ENCODE results near the gene WDR45. TPM values are rescaled to one million over a fixed set of nuclear protein-coding genes. Genes with fewer than 3 reads are reported as not detected.

Gene WDR45
- total and polyA plus RNA-seq, 2 donors, result 36.3 to 77.5 TPM

DNA sequence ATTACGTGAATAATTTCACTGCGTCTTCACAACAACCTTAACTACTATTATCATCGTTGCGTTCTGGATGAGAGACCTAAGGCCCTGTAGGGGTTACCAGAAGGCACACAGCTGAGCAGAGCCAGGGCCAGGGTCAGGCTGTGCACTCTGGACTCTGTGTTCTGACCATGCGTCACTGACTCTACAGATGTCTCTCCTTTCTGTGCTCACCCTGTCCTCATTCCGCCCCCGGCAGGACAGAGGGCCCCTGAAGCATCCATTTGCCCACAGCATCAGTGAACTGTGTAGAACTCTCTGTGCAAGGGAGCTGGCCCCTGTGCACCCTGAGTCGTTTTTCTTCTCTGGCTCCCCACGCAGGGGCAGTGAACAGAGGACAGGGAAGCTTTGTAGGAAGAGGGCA lies 22.5 kb upstream of the WDR45 start:
- no peaks in the 10 kb centered on the region for H3K36me3 ChIP-seq (ENCODE audit: insufficient read depth)

DNA sequence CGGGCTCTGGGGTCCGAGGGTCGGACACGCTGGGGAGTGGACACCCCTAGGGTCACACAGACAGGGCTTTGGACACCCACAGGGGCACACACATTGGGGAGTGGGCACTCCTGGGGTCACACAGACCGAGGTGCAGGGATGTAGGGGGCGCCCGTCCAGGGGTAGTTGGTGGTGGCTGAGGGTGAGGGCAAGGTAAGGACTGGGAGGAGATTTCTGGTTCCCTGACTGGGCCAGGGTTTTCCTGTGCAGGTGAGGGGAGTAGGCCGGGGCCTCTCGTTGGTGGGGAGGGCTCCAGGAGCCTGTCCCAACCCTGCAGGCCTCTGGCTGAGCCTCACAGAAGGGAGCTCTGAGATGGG lies 21.9 kb upstream of the WDR45 start:
- whole genome bisulfite sequencing, result 11% methylated on average over 9 of the region's 9 CpGs

More for the DNA sequence above, 22.5 kb upstream of the WDR45 start:
- H3K4me1 ChIP-seq (ENCODE audit: insufficient read depth), result no peaks in the 10 kb centered on the region
- WGBS, result 78% methylated on average over 9 of the region's 9 CpGs
- H3K27ac ChIP-seq (ENCODE audit: low read depth), result no peak overlapping the region
- H3K4me3 ChIP-seq (ENCODE audit: low read depth, low read length), result no peak overlapping the region
- no peak for DNase-seq (ENCODE audit: extremely low spot score)

DNA sequence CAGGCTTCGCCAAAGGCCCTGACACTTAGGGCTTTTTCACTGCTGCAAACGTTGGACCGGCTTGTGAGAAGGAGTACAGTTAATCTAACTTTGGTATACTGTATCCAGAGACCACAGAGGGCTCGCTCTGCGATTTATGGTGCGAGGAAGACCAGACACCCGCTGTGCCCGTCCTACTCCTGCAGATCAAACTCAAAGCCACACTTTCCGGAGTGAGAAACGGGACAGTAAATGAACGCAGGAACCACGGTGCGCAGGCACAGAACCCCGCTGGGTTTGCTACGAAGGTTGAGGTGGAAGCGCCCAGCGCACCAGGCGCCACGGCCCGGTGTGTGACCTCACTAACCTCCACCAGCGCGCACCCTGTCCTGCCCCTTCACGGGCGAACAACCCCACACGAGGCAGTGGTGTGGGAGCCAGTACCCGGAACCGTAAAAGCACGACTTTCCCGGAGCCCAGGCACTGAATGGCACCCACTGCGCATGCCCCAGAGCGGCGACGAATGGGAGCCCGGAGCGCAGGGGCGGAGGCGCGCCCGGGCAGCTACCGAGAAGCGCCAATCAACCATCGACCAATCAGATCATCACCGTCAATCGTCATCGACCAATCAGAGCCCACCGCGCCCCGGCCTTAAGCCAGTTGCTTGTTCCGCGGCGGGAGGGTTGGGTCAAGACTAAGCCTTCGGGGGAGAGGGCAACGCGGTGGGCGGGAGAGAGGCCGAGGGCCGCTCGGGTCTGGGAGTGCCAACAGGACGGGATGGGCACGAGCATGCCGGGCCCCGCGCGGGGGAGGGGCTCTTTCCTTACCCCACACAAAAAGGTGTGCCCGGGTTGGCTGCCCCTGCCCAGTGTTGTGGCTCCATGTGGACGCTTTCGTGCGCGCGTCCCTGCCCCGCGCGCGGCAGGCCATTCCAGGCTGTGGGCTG lies 21.3 kb upstream of the WDR45 start:
- peak overlapping the region; percentile 56 for H3K27ac ChIP-seq (ENCODE audit: low read depth)
- no peaks in the 10 kb centered on the region for H3K4me1 ChIP-seq (ENCODE audit: insufficient read depth)
- peak; percentile 83 for DNase-seq (ENCODE audit: extremely low spot score)
- H3K4me3 ChIP-seq (ENCODE audit: low read depth, low read length), result peak overlapping the region; percentile 46
- under 1% methylated on average over 74 of the region's 74 CpGs for WGBS
- H3K36me3 ChIP-seq (ENCODE audit: insufficient read depth), result no peaks in the 10 kb centered on the region

More for the DNA sequence above, 21.9 kb upstream of the WDR45 start:
- H3K4me3 ChIP-seq (ENCODE audit: low read depth, low read length), result peak overlapping the region; percentile 46
- H3K27ac ChIP-seq (ENCODE audit: low read depth), result peak overlapping the region; percentile 56
- no peaks in the 10 kb centered on the region for H3K36me3 ChIP-seq (ENCODE audit: insufficient read depth)
- no peaks in the 10 kb centered on the region for H3K4me1 ChIP-seq (ENCODE audit: insufficient read depth)
- DNase-seq (ENCODE audit: extremely low spot score), result no peak

DNA sequence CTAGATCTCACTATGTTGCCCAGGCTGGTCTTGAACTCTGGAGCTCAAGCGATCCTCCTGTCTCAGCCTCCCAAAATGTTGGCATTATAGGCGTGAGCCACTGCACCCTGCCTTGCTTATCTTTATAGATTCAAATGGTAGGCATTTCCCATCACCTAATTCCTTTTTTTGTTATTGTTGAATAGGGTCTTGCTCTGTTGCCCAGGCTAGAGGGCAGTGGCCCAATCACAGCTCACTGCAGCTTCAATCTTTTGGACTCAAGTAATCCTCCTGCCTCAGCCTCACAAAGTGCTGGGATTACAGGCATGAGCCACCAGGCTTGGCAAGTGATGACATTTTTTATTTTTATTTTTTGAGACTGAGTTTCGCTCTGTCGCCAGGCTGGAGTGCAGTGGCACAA lies 16.7 kb upstream of the WDR45 start:
- H3K27ac ChIP-seq (ENCODE audit: low read depth), result no peak overlapping the region
- WGBS, result over 99% methylated on average over 4 of the region's 4 CpGs
- H3K4me3 ChIP-seq (ENCODE audit: low read depth, low read length), result no peak overlapping the region
- no peaks in the 10 kb centered on the region for H3K36me3 ChIP-seq (ENCODE audit: insufficient read depth)
- H3K4me1 ChIP-seq (ENCODE audit: insufficient read depth), result no peaks in the 10 kb centered on the region
- no peak for DNase-seq (ENCODE audit: extremely low spot score)

DNA sequence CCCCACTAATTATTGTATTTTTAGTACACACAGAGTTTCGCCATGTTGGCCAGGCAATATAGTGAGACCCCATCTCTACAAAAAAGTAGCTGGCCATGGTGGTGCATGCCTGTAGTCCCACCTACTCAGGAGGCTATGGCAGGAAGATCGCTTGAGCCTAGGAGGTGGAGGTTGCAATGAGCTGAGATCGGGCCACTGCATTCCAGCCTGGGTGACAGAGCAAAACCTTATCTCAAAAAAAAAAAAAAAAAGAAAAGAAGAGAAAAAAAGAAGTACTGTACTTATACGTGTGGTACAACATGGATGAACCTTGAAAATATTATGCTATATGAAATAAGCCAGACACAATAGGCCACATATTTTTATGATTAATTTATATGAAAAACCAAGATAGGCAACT lies 9.9 kb upstream of the WDR45 start:
- H3K4me3 ChIP-seq (ENCODE audit: low read depth, low read length), result no peak overlapping the region
- no peaks in the 10 kb centered on the region for H3K36me3 ChIP-seq (ENCODE audit: insufficient read depth)
- 77% methylated on average over 4 of the region's 4 CpGs for WGBS
- DNase-seq (ENCODE audit: extremely low spot score), result no peak
- no peaks in the 10 kb centered on the region for H3K4me1 ChIP-seq (ENCODE audit: insufficient read depth)
- no peak overlapping the region for H3K27ac ChIP-seq (ENCODE audit: low read depth)

DNA sequence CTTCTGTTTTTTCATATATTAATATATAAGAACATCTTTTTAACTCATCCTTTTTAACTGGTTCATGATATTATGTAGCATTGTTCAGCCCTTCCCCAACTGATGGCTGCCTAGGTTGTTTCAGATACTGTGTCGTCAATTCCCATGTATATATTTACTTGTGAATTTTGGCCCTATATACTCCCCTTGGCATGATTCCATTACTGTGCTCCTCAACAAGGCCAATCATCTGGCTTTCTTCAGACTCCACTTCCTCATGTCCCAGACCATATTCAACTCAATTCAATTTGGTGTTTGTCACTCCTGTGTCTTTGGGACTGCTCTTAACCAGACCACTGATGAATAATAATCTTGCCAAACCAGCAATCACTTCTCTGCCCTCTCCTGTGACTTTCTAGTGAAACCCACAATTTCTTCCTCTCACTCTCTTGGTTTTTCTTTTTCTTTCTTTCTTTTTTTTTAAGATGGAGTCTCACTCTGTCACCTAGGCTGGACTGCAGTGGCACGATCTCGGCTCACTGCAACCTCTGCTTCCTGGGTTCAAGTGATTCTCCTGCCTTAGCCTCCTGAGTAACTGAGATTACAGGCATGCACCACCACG lies 2.7 kb upstream of the WDR45 start:
- 67% methylated on average over 4 of the region's 4 CpGs for WGBS
- DNase-seq (ENCODE audit: extremely low spot score), result no peak
- H3K36me3 ChIP-seq (ENCODE audit: insufficient read depth), result peaks cover 2% of the 10 kb centered on the region
- H3K4me1 ChIP-seq (ENCODE audit: insufficient read depth), result no peaks in the 10 kb centered on the region
- H3K27ac ChIP-seq (ENCODE audit: low read depth), result no peak overlapping the region
- H3K4me3 ChIP-seq (ENCODE audit: low read depth, low read length), result no peak overlapping the region

DNA sequence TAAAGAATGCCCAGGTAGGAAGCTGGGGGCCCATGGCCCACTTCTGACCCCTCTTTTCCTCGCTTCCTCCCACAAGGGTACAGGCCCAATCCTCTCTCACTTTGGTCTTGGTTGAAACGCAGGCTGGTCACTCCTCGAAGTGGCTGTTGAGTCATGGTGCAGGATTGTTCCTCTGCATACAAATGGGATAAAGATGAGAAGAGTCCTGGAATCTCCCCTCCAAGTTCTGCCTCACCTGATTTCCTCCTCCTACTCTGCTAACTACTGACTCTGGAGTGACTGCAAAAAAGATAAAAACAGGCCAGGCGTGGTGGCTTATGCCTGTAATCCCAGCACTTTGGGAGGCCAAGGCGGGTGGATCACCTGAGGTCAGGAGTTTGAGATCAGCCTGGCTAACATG lies 1.7 kb downstream of the WDR45 start:
- peaks cover 6% of the 10 kb centered on the region for H3K36me3 ChIP-seq (ENCODE audit: insufficient read depth)
- no peak overlapping the region for H3K27ac ChIP-seq (ENCODE audit: low read depth)
- DNase-seq (ENCODE audit: extremely low spot score), result no peak
- no peaks in the 10 kb centered on the region for H3K4me1 ChIP-seq (ENCODE audit: insufficient read depth)
- 80% methylated on average over 5 of the region's 5 CpGs for WGBS
- H3K4me3 ChIP-seq (ENCODE audit: low read depth, low read length), result no peak overlapping the region

DNA sequence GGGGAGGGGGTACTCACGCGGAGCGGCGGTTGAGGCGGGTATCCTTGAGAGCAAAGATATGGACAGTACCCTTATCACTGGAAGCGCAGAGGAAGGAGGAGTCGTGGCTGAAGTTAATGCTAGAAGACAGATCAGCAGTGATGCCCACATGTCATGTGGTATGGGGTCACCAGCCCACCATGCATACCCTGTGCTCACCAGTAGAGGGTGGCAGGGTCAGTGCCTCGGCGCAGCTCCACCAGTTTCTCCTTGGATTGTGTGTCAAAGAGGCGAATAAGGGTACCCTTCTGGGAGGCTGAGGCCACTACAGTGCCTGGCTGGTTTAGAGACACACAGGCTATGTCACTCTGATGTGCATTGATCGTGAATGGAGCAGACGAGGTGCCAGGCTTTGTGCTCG lies 4.3 kb downstream of the WDR45 start:
- no peak for DNase-seq (ENCODE audit: extremely low spot score)
- H3K4me1 ChIP-seq (ENCODE audit: insufficient read depth), result peaks cover 1% of the 10 kb centered on the region
- H3K36me3 ChIP-seq (ENCODE audit: insufficient read depth), result peaks cover 6% of the 10 kb centered on the region
- H3K27ac ChIP-seq (ENCODE audit: low read depth), result no peak overlapping the region
- 87% methylated on average over 13 of the region's 13 CpGs for WGBS
- no peak overlapping the region for H3K4me3 ChIP-seq (ENCODE audit: low read depth, low read length)

DNA sequence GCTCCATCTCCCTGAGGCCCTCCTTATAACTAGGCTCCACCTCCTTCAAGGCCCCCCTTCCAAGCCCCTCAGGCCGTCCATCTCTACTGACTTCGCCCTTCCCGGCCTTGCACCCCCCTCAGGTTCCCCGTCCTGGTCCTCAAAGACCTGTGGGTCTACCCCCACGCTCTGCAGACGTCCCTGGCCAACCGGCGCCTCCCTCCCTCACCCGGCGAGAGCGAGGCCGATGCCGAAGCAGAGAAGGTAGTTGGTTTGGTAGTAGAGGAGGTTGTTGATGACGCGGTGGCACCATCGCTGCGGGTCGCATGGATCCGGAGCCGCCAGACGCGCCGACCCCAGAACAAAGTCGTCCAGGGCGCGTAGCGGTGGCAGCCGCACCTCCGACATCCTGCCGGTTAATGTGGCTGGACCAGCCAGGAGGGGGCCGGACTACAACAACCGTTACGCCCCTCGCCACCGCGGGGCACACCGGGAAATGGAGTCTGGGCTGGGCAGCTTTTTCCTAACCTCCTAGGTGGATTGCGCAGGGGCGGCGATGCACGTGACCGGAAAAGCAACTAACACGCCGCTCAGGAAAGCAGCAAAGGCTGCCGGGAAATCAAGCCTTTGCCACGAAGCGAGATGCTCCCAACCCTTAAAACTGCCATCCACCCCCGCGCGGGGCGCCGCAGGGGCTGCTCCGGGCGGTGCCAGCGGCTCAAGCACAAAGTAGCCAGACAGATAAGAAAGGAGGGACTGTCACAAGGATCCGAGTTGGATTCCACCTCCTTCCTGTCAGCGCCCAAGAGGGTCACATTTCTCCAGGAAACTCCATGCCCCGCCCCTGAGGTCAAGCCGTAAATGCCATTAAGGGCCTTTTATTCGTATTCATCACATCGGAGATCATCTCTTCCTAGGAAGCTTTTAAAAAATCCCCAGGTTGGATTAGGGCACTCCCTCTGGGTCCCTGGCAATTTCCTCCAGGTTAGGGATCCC lies 5.8 kb downstream of the WDR45 start, which contains the start of gene PRAF2:
Gene PRAF2, minus strand, starts transcription at position 402 of the 975 bp plus-strand sequence. Its CDS starts 15 bp downstream, at position 387.
- Histone ChIP-seq H3K27ac (ENCODE audit: low read depth) (peak within 1 kb of the TSS; percentile 62), H3K36me3 (ENCODE audit: insufficient read depth) (peaks cover 6% of the 10 kb centered on the region), H3K4me1 (ENCODE audit: insufficient read depth) (peaks cover 1% of the 10 kb centered on the region), H3K4me3 (ENCODE audit: low read depth, low read length) (peak within 1 kb of the TSS; percentile 46)
- under 1% methylated on average over 61 of the region's 61 CpGs for WGBS
- peak; percentile 83 for DNase-seq (ENCODE audit: extremely low spot score)

DNA sequence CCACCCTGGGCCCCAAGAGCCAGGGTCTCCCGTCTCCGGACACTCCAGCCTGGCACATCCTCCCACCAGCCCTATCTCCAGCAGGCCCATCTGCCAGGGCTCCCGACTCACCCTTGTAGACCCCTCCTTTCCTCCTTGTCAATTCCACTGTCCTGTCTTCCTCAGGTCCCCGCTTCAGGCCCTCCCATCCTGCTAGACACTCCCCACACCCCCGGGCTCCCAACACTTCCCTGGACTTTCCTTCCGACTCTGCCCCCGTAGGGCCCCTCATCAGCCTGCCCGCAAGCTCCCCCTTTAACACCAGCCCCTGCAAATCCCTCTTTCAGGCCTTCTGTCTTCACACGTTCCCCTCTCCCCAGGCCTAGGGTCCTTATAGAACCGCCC lies 7.0 kb downstream of the WDR45 start:
- H3K27ac ChIP-seq (ENCODE audit: low read depth), result peak overlapping the region; percentile 55
- DNase-seq (ENCODE audit: extremely low spot score), result no peak
- peak overlapping the region; percentile 46 for H3K4me3 ChIP-seq (ENCODE audit: low read depth, low read length)
- H3K36me3 ChIP-seq (ENCODE audit: insufficient read depth), result peaks cover 6% of the 10 kb centered on the region
- peaks cover 1% of the 10 kb centered on the region for H3K4me1 ChIP-seq (ENCODE audit: insufficient read depth)
- 15% methylated on average over 10 of the region's 10 CpGs for WGBS

DNA sequence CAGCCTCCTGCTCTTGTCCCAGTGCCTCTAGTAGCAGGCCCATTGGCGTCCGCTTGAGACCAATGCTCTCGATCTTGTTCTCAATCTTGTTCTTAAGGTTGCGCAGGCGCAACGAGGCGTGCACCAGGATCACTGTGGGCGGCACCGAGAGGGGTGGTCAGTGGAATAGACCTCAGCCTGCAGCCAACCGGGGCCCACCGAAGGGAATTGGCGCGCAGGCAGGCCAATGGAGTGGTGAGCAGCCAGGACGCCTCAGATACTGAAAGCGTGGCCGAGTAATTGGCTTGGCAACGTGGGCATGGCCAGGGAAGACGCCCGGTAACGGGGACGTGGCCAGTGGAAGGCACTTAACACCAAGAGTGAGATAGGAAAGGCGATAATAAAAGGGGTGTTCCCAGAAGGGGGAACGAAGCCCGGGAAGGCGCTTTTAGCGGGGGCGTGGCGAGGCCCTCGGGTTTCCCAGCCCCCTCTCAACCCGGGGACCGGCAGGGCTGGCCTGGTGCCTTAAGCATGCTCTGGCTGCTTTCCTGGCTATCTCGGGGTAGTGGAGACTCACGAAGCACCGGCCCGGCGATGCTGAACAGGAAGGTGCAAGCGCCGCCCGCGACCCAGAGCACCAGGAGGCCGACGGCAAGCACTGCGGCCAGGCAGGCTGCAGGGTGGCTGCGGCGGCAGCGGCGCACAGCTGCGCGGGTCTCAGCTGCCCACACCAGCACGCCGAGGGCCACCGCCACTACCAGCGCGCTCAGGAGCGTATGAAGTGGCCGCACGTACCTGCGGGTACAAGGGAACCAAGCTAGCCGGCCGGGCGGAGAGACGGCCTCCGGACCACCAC lies 7.6 kb downstream of the WDR45 start:
- whole genome bisulfite sequencing, result 16% methylated on average over 63 of the region's 63 CpGs
- Histone ChIP-seq H3K36me3 (ENCODE audit: insufficient read depth) (peaks cover 3% of the 10 kb centered on the region), H3K27ac (ENCODE audit: low read depth) (peak overlapping the region; percentile 55), H3K4me3 (ENCODE audit: low read depth, low read length) (peak overlapping the region; percentile 46), H3K4me1 (ENCODE audit: insufficient read depth) (peaks cover 1% of the 10 kb centered on the region)
- peak; percentile 43 for DNase-seq (ENCODE audit: extremely low spot score)

DNA sequence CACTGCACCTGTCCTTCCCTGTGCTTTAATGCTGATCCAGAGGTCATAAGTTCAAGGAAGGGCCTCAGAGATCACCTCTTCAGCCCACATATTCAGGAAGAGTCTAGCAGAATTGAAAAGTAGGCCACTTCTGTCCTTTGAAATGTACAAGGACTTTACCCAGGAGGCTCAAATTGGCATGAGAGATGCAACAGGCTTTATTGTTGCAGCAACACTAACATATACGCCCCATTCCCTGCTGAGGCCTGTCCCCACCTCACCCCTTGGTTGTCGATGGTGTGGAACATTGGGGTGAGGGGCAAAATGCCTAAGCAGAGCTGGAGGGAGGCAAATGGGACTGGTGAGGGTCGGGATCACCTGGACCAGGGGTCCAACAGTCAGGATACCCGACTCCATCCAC lies 8.7 kb downstream of the WDR45 start:
- H3K4me3 ChIP-seq (ENCODE audit: low read depth, low read length), result no peak overlapping the region
- DNase-seq (ENCODE audit: extremely low spot score), result no peak
- 91% methylated on average over 4 of the region's 4 CpGs for WGBS
- H3K27ac ChIP-seq (ENCODE audit: low read depth), result no peak overlapping the region
- H3K4me1 ChIP-seq (ENCODE audit: insufficient read depth), result peaks cover 1% of the 10 kb centered on the region
- H3K36me3 ChIP-seq (ENCODE audit: insufficient read depth), result peaks cover 3% of the 10 kb centered on the region
